GM19238 (cell line): ENCODE data around the gene CGA.

Source experiments
- DNase-seq: peaks from one replicate; pipeline ENCODE4 v3.0.0; 2011; ENCODE audit warnings: low spot score; ENCODE audit not compliant: insufficient read length

CGA gene

DNA sequence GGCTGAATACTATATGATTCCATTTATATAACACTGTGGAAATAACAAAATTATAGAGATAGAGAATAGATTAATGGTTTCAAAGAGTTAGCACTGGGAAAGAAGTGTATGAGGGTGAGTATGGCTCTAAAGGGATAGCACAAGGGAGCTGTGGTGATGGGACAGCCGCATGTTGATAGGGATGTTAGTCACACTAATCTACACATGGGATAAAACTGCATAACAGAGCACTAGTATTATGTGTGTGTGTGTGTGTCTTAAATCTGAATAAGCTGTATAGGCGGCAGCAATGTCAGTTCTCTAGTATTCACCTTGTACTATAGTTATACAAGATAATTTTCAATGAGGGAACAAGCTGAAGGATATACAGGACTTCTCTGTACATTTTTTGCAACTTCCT is 5.8 kb downstream of the CGA start:
- no peak for DNase-seq

DNA sequence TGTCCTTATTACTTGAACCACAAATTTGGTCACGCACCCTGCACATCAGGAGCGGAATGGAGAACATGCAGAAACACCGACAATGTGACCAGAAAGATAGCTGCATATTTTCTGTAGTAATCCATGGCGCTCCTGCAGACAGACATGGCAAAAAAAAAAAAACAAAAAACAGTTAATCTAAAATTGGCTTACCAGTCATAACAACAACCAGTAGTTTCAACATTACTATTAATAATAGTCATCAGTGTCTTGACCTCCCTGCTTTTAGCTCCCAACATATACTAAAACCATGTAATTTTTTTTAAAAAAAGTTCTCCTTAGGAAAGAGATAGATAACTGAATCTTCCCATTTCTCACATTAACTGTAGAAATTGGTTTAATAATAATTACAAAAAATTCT is 6.8 kb downstream of the CGA start:
- DNase-seq, result no peak

DNA sequence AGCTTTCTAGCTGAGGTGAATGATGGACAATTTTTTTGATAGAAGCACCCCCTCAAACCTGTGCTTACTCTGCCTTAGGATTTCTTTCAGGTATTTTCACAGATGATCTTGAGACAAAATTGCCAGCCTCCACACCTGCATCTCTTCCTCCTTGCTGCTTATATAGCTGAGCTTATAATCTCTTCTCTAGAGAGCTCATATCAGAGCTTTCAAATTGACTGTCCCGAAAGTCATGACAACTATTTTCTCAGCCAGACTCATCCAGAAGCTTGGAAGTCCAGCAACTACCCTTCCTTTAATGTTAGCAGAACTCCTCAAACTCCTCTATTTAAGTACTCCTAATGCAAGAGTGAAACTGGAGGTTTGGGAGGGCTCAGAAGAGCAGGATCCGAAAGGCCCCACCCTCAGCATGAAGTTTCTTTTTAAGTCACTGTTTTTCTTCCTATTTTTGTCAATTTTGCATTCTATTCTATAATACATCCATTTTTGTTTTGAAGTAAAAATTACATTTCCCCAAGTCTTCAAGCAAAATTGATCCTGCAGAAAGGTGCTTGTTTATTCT is 12.7 kb downstream of the CGA start:
- DNase-seq, result no peak

DNA sequence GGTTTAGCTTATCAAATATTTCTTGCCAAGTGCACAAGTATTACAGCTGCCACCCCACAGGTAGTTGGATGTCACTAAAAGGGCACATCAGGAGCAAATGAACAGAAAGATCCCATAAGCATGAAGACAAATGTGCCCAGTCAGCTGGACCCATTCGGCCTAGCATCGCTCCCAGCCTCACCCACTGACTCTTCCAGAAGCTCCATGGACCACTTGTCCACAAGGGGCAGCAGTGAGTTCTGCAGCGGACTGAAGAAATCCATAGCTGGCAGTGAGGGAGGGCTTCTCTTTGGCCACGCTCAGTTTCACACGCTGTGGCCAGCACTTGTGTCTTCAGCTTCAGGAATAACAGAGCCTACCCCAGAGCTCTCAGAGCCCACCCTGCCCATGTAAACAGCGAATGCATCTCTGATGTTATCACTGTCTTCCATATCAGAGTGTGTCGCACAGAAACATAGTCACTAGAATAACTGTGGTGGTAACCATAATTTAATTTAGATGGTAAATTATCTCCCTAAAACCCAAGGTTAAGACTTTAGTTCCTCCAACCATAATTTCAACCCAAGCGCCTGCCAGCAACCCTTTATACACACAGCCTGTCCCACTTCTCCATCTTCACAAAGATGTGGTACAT is 15.8 kb downstream of the CGA start:
- peak; percentile 46 for DNase-seq

DNA sequence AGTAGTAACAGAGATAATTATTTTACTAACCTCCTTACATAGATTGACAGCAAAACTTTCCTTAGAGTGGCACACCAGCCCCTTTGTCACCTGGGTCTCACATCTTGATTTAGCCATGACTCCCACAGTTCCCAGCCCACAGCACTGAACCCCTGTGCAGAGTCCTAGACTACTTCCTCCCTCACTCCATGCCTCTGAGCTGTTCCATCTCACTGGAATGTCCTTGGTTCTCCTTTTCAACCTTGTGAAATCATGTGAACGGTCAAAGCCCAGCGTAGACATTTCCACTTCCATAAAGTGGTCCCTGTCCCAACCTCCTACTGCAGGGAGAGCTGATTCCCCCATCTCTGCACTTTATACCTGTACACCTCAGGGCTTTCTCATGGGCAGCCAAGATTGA is 19.7 kb downstream of the CGA start:
- no peak for DNase-seq

DNA sequence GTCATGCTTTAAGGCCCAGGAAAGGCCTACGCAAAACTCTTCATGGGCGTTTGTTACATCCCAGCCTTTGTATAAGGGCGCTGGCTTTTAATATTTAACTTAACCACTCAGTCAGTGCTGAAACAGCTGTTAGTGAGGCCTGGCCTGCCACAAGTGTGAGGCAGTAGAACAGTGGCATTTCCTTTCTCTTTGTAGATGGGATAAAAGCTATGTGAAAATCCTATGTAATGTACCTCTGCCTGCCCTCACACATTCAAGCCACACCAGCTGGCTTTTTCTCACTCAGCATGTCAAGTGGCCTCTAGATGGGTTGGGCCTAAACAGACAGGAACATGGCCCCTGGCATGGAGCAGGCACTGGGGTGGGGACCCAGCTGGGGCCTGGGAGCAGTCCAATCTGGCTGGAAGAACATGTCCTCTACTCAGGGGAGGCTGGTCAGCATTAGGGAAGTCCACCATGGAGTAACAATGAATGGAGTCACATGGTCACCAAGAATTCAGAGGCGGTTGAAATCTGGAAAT is 20.7 kb downstream of the CGA start:
- no peak for DNase-seq

DNA sequence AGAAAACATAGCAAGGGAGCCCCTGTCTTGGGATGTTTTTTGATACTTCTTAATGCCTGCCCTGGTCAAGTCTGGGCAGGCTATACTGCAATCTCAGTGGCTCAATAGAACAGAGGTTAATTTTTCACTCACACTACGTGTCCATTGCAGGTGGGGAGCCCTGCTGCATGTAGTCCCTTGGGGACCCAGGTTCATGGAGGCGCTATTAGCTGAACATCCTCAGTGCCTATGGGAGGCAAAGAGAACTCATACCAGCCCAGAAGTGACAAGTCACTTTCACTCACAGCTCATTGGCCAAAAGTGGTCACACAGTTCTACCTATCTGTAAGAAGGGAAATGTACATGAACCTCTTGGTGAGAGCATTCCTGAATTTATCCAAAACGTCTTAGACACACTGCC is 23.2 kb downstream of the CGA start:
- no peak for DNase-seq

DNA sequence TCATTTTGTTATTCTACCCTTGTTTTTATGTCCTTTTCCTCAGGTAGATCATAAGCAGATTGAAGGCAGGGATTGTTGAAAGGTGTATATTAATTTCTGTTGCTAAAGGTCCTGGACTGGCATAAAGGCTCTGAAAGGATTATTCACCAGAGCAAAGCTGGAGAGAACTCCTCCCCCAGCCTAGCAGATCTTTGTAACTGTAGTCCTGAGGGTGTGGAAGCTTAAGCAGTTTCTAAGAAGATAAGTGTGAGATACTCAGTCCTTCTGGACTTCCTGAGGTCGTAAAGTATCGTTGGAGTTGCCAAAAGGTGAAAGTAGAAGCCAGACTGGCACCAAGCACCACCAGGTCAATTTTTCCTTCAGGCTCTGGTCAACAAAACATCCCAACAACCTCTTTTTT is 24.2 kb downstream of the CGA start:
- DNase-seq, result no peak

DNA sequence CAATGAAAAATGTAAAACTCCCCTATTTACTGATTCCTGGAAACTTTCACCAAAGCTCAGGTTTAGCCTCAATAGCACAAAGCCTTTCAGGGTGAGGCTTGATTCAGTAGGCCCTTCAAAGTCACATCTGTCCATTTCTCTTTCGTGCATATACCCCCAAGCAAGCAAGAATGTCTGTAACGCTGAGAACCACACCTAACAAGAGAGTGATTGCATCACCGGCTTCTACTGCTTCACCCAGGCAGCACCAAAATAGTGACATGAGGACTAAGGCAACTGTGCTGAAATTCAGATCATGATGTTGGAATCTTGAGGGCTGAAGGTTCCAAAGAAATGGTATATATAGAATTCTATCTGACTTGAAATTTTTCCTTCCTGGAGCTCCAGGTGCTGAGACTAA is 26.1 kb downstream of the CGA start:
- no peak for DNase-seq

DNA sequence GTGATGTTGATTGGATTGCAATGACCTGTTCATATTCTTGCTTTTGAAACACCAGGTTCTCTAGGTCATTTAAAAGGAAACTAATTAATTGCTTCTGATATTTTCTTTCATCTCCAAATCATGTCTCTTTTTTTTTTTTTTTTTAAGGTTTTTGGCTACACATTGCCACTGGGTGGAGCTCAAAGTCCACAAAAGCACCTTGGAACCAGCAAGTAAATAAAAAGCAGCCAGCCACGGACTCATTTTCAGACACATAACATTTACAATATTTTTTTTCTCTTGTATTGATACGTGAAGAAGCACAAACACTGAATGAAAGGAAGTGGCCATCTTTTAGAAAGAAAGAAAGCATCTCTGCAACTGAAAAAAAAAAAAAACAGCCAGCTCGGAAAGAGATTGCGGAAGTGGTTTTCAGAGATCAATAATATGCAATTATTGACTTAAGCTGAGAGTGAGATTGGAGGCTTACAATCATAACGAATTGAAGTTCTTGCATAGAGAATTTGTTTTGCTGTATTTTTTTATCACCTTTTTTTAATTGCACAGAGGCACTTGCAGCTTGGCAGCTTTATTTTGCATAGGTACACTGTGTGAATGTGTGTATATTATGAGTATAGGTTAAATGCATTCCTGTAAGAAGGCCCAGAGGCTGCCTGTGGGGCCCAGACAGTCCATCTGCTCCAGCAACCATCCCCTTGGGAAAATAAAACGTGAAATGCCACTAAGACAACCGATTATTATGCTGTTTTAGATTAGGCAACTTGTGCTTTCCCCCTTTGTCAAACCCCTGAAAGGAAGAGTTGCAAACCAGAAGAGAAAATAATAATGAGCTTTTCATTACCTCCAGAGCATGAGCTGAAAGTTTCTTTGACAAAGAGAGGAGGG is 28.2 kb downstream of the CGA start:
- DNase-seq, result peak; percentile 14

DNA sequence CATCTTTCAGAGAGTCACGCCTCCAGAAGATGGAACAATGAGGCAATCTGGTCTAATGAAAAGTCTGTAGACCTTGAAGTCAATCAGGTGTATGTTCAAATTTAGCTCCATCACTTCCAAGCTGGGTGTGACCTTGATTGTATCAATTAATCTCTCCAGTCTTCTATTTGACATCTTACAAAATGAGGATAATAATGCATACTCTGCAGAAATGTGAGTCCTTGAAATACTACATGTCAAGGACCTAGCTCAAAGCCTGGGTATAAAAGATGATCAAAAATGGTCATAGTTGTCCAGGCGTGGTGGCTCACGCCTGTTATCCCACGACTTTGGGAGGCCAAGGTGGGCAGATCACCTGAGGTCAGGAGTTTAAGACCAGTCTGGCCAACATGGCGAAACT is 29.8 kb downstream of the CGA start:
- DNase-seq, result no peak

DNA sequence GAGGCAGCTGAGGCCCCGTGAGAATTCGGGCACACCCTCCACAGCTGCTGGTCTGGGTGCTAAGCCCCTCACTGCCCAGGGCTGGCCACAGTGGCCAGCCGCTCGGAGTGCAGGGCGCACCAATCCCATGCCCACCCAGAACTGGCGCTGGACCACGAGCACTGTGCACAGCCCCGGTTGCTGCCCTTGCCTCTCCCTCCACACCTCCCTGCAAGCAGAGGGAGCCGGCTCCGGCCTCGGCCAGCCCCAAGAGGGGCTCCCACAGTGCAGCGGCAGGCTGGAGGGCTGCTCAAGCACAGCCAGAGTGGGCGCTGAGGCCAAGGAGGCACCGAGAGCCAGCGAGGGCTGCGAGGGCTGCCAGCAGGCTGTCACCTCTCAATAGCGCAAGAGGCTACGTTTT is 35.0 kb downstream of the CGA start:
- no peak for DNase-seq

DNA sequence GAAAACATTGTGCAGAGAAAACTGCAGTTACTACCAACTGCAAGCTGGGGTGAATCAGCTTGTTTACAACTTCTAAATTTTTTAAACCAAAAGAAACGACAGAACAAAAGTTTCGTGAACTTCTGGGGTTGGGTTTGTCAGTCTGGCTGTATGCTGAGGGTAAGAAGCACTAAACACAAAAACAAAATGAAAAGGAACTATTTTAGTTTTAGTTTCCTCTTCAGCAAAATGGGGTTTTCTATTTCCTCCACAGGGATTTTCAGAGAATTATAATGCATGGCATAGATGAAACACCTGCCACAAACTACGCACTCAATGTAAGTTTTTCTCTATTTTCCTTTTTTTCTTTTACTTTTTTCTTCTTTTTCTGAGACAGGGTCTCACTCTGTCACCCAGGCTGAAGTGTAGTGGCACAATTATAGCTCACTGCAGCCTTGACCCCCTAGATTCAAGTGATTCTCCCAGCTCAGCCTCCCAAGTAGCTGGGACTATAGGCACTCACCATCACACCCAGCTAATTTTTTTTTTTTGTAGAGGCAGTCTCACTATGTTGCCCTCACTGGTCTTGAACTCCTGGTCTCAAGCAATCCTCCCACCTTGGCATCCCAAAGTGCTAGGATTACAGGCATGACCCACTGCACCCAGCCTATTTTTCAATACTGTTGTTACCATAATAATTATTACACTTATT is 40.6 kb downstream of the CGA start:
- no peak for DNase-seq

DNA sequence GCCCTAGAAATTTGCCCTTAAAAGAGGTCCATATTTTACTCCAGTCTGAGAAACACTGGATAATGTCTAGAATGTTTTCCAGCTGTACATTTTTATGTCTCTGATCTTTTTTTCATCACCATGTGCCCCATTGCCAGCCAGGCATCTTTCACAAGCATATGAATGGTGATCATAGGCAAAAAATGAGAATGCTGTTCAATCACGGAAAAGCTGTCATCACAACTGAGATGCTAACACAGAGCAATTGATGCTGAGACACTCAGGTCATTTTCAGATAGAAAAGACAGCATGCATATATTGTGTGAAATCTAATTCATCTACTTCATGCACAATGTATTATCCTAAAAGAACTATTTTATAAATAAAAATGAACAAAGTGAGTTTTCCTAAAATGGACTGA is 41.6 kb downstream of the CGA start:
- DNase-seq, result no peak

DNA sequence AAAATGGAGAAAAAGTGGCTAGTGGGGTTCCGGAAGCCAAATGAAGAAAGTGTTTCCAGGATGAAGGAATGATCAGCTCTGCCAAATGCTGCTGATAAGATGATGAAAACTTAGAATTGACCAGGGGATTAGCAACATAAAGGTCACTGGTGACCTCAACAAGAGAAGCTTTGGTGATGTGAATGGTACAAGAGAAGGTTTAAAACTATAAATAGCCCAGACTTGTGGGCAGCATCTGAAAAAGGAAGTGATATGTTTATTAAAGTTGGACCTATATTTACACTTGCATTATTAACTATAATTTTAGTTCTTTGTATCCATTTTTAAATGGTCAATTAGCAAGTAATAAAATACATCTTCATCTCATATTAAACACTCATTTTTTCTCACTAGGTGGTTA is 45.1 kb downstream of the CGA start:
- no peak for DNase-seq

DNA sequence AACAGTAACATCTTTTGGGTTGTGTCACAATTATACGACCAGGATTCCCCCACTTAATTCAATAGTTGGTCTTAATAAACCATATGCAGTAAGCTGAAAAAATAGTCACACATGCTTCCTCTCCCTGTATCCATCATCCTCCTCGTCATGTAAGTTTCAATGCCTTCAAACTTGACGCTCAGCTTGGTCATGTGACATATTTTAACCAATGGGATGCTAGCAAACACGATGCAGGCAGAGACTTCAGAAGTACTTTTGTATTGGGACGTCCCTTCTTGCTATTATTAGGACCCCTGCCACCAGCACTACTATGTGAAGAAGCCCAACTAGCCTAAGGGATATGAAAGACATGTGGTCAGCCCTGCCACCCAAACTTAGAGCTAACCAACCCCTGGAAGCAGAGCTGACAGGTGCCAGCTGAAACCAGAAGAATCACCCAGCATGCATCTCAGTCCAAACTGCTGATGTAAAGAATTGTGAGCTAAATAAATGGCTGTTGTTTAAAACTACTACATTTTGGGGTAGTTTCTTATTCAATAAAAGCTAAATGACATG is 49.3 kb downstream of the CGA start:
- DNase-seq, result no peak

DNA sequence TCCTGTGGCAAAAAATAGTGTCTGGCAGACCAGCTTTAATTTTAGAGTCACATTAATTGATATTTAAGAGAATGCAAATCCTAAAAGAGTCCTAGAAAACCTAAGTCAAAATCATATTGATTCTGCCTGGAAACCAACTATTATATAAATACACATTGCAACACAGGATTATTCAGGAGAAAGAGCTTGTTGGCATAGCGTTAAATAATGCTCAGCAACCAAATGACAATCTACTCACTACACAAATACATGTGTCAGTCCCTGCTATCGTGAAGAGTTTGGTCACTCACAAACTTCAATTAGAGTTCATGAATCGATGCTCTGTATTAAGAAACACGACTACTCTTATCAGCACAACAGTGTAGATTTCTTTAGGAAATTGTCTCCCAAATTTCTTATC is 54.2 kb downstream of the CGA start:
- no peak for DNase-seq
